Right ventricle myocardium inferior (tissue), 1 donor: Measurements from ENCODE around the gene MGAT5. TPM values are rescaled to one million over a fixed set of nuclear protein-coding genes. Genes with fewer than 3 reads are reported as not detected.

ENCODE experiments used
- ATAC-seq: fragments of 200-7000 bp; cut with Tn5 transposase; one replicate; pipeline ENCODE4 v1.9.1; 2020; ENCODE audit warnings: mild to moderate bottlenecking, moderate library complexity
- DNase-seq: peaks from one replicate; pipeline ENCODE4 v3.0.0; 2021; ENCODE audit errors: missing footprints
- intact Hi-C: fragments of 100-400 bp; cut with DNase I; formaldehyde crosslinking; loops from one replicate; pipeline ENCODE4 v1.11.0; 2022
- total RNA-seq: library from RNA; stranded (reverse); fragmentation: NEBNext Ultra II Directional; extraction: Animal tissue kit (Norgen Biotek cat#: 25700); gene quantifications from one replicate; pipeline ENCODE4 v1.2.1, GENCODE V29; 2021
- donor health status: DM: no; HTN: yes; CAD: no; lungs with severe emphysema.

The MGAT5 gene
- total RNA-seq, 1 donor from 2014 or later, result 92.3 TPM

GRCh38 chr2:134312482-134312881, 58.6 kb downstream of the MGAT5 start:
- intact Hi-C loops, result loop anchor here (5.0 to 10.0 kb wide), 2 partner anchors 35 to 92 kb away; no protein-coding TSS in a partner anchor
- DNase-seq (no peak), ATAC-seq (no peak)

- ATAC-seq (peak; percentile 12), DNase-seq (no peak)
- intact Hi-C loops, result loop anchor here (5.0 to 10.0 kb wide), 2 partner anchors 37 to 91 kb away; no protein-coding TSS in a partner anchor
Measured at GRCh38 chr2:134314202-134314601, 60.3 kb downstream of the MGAT5 start.

DNA sequence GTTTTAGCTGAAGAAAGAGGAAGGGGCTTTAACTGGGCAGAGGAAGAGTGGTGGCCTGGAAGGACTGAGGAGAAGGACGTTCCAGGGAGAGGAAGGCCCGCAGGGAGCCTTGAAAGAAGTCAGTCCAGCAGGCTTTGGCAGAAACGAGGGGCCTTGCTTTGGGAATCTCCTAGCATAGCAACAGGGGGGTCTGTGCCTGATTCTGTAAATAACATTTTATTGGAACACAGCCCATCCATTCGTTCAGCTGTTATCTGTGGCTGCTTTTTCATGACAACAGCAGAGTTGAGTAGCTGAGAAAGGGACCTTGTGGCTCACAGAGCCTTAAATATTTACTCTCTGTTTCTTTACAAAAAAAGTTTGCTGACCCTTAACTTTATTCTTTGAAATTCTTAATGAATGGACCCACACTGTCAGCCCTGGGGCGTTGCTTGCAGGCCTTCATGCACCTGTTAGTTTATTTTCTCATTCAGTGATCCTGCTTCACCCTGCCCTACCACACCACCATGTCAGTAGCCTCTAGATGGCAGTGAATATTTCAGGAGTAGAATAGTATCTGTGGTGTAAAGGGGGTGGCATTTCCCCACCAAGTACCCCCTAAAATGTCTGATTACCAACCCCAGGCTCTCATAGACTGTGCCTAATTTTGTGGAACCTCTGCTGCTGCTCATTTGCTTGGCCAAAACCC, 61.0 kb downstream of the MGAT5 start:
- DNase-seq, result no peak
- peak; percentile 65 for ATAC-seq
- intact Hi-C loops, result loop anchor here (5.0 to 10.0 kb wide), 2 partner anchors 38 to 90 kb away; no protein-coding TSS in a partner anchor

GRCh38 chr2:134315471-134315870, 61.6 kb downstream of the MGAT5 start:
- intact Hi-C loops, result loop anchor here (10.0 kb wide), 1 partner anchor 89 kb away; no protein-coding TSS in a partner anchor
- DNase-seq (no peak), ATAC-seq (no peak)

DNA sequence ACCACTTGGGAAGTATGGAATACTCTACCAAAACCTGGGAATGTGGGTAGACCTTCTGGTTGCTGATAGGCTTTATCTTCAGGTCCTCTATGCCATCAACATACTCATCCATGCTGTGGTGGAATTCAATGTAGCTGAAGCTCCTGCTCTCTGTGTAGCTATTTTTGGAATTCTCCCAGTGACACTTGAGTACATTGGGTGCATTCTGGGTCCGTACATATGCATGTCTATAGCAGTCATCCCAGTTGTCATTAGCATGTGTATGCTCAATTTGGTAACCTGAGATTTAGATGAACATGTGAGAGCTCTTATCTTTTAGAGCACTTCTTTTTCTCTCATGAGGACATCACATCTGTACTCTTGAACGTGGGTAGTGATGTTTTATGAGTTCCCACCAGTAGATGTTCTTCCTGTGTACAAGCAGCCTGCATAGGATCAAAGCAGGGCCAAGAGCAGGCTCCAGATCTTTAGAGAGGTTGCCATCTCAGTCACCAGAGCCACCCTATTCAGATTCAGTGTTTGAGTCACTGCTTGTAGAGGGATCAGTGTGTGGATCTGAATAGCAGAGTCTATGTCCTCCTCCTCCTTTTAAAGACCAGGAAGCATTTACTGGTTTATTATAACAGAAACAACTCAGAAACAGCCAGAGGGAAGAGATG, 65.9 kb downstream of the MGAT5 start:
- intact Hi-C loops, result loop anchor here (10.0 kb wide), 1 partner anchor 85 kb away; no protein-coding TSS in a partner anchor
- DNase-seq (no peak), ATAC-seq (no peak)

DNA sequence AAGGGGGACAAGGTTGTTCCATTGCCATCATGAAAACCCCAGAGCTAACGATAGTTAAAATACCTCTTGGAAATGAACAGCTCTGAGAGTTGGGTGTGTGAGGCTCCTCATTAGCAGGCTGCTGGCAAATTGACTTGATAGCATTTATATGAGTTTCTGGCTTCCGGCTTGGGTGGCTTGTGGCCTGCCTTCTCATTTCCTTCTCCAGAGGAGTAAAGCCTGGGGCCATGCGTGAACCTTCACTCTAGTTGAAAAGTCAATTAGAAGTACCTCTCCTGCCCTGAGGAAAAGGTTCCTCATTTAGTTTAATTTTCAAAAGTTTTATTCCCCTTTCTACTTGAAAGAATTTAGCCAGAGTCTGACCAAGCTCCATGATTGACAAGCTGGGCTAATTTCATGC, 67.1 kb downstream of the MGAT5 start:
- DNase-seq (no peak), ATAC-seq (no peak)
- intact Hi-C loops, result no loop called here

DNA sequence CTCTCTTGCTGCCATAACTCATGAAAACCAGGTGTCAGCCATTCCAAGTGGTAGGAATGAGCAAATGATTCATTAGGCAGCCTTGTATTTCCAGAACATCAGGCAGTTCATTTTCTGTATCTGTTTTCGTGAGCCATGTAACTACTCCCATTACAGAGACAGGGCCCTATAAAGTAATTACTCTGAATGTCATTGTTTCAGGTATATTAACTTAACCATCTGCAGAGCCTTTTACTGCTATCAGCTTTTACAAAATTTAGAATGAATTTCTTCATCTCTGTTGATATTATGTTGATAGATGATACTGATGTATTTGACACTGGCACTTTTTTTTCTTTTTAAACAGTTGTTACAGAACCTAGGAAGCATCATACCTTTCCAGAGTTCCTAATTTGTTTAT, 69.9 kb downstream of the MGAT5 start:
- ATAC-seq (no peak), DNase-seq (no peak)
- intact Hi-C loops, result no loop called here

DNA sequence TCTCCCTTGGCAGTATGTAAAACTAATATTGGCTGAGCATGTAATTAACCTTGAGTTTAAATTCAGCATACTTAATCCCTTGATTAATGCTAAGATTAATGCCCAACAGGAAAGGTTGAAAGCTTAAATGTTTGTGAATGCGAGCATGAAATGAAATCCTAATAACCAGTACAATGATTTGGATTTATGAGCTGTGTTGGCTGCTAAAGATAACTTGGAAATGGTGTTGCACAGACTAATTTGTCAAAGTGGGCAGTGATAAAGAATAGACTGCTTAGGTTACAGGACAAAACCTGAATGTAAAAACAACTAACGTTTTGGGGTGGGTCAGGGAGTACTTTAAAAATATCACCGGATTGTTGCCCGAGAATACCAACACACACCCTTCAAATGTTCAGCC, 70.6 kb downstream of the MGAT5 start:
- ATAC-seq (no peak), DNase-seq (no peak)
- intact Hi-C loops, result no loop called here

- DNase-seq (no peak), ATAC-seq (peak; percentile 56)
- intact Hi-C loops, result no loop called here
Measured at GRCh38 chr2:134324947-134325346, 71.1 kb downstream of the MGAT5 start.

GRCh38 chr2:134325696-134326095, 71.8 kb downstream of the MGAT5 start:
- ATAC-seq, result no peak

DNA sequence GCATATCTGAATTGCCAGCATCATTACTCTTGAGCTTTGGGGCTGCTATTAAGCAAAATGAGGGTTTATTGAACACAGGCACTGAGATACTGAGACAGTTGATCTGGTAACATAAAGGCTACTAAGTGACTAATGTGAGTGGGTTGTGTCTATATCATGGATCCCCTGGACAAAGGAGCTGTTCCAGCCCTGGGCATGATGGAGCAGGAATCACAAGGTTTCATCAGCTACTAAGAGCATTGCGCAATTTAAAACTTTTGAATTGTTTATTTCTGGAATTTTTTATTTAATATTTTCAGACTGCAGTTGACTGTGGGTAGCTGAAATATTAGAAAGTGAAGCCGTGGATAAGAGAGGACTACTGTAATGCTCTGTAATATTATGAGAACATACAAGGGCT, 73.5 kb downstream of the MGAT5 start:
- no peak for ATAC-seq
- DNase-seq, result no peak
- intact Hi-C loops, result no loop called here

More at GRCh38 chr2:134325696-134326095, 71.8 kb downstream of the MGAT5 start:
- no peak for DNase-seq
- intact Hi-C loops, result no loop called here

DNA sequence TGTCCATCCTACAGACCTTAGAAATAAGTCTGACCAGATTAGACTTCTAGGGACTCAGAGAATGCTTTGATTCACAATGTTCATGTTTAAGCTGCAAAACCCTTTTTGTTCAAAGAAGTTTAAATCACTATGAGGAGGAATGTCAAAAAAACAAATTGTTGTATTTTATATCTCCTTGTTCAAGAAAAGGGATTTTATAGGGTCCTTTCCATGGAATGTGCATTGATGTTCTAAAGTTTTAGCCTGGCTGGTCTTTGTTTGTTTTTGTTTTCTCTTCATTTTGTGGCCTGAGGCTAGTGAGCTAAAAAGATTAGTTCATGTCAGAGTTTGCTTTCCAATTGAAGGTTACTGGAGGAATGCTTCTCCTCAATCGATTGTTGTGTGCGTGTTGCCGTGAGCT, 77.2 kb downstream of the MGAT5 start:
- DNase-seq (no peak), ATAC-seq (no peak)
- intact Hi-C loops, result no loop called here

GRCh38 chr2:134333646-134334189, 79.8 kb downstream of the MGAT5 start:
- DNase-seq, result no peak
- ATAC-seq, result peak; percentile 46
- intact Hi-C loops, result no loop called here

DNA sequence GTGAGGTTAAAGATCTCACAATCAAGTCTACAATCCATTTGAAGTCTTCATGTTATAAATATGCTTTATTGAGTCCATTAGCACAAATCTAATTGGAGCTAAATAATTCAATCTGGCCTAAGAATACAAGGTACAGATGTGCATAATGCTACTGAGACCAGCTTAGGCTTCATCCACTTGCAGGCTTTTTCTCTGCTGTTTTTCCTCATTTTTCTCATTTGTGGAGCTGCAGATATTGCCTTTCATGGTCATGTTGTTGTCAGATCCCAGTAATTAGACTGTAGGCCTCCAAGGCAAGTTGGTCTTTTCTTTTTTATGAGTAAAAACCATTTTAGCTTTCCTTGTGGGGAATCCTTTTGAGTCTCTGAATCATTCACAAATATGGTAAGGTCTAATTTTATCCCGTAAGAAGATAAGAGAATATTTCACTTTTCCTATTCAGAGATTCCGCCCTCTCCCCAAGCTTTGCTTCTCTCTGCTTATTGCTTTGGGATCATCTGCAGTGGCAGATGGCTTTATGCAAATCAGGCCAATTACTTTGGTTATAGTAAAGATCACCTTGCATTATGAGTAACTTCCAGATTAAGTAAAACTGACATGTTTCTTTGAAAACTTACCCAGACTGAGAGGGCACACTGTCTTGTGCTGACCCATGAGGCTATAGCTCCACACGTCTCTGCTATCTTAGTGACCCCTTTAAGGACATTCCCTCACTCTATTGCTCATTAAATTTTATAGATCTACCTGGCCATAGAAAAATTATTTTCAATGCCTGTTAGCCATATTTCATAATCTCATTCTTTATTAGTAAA, 80.9 kb downstream of the MGAT5 start:
- ATAC-seq, result no peak
- no peak for DNase-seq
- intact Hi-C loops, result no loop called here

GRCh38 chr2:134335601-134336000, 81.7 kb downstream of the MGAT5 start:
- ATAC-seq (no peak), DNase-seq (no peak)
- intact Hi-C loops, result no loop called here

- intact Hi-C loops, result no loop called here
- DNase-seq, result no peak
- ATAC-seq, result no peak
Measured at GRCh38 chr2:134336352-134336751, 82.5 kb downstream of the MGAT5 start.

DNA sequence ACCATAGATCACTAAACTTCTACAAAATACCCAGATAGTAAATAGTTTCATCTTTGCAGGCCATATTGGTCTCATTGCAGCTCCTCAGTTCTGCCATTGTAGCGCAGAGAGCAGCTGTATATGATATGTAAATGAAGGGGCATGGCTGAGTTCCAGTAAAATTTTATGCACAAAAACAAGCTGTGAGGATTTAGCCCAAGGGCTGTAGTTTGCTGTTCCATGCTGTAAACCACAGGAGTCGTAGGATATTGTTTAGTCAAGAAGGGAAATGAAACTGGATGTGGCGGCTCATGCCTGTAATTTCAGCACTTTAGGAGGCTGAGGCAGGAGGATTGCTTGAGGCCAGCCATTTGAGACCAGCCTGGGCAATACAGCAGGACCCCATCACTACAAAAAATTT, 83.0 kb downstream of the MGAT5 start:
- DNase-seq (no peak), ATAC-seq (no peak)
- intact Hi-C loops, result no loop called here

DNA sequence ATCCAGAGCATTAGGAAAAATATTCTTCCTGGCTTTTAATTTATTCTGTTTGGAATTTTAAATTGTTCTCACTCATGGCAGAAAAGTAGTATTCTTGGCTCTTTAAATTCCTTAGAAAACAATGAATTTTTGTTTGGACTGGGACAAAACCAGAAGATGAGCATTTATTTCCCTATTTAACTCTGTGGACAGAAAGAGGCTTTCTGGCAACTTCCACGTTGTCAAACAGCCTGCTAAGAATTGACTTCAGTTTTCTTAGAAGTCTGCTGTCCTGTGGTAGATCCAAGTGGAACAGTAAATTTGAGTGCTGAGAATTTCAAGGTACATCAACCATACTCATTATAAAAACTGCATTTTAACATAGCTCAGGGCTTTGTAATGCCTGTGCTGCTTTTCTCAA, 83.8 kb downstream of the MGAT5 start:
- ATAC-seq, result no peak
- no peak for DNase-seq
- intact Hi-C loops, result no loop called here

DNA sequence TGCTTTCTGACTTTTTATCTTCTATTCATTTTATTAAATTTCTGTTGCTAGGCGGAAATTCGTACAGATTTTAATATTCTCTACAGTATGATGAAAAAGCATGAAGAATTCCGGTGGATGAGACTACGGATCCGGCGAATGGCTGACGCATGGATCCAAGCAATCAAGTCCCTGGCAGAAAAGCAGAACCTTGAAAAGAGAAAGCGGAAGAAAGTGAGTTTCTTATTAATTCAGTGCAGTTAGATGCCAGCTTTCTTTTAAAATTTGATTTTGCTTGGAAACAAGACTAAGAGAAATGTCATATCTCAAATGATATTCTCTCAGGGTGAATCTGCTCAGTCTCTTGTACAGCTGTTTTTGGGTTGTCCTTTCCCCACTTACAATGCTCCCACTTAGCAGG, 84.3 kb downstream of the MGAT5 start:
- DNase-seq (no peak), ATAC-seq (peak; percentile 51)
- intact Hi-C loops, result no loop called here
